GM19463 (cell line): ENCODE measurements around the gene A4GALT.

Experiments
- ATAC-seq: cut with Tn5 transposase; IDR thresholded peaks from one replicate; pipeline ENCODE4 v1.9.1; 2021; ENCODE audit warnings: mild to moderate bottlenecking, moderate library complexity; ENCODE audit not compliant: unreplicated experiment

Gene A4GALT

GRCh38 chr22:42707496-42707895, 13.2 kb downstream of the A4GALT start:
- no peak for ATAC-seq

GRCh38 chr22:42704896-42705295, 15.8 kb downstream of the A4GALT start:
- ATAC-seq, result no peak

- no peak for ATAC-seq
These were observed 18.0 kb downstream of the A4GALT start for GRCh38 chr22:42702675-42703074.

GRCh38 chr22:42701694-42702093, 19.0 kb downstream of the A4GALT start:
- ATAC-seq, result no peak

GRCh38 chr22:42700901-42701300, 19.8 kb downstream of the A4GALT start:
- no peak for ATAC-seq

- ATAC-seq, result no peak
These were observed 20.3 kb downstream of the A4GALT start for GRCh38 chr22:42700355-42700754.

- ATAC-seq, result no peak
These were observed 20.7 kb downstream of the A4GALT start for GRCh38 chr22:42699976-42700352.

- no peak for ATAC-seq
These were observed 21.2 kb downstream of the A4GALT start for GRCh38 chr22:42699281-42699975.

GRCh38 chr22:42697542-42698013, 23.1 kb downstream of the A4GALT start:
- no peak for ATAC-seq

GRCh38 chr22:42696331-42696967, 24.2 kb downstream of the A4GALT start:
- no peak for ATAC-seq

GRCh38 chr22:42695294-42695693, 25.4 kb downstream of the A4GALT start:
- ATAC-seq, result no peak

- no peak for ATAC-seq
These were observed 26.6 kb downstream of the A4GALT start for GRCh38 chr22:42693763-42694683.

- ATAC-seq, result no peak
These were observed 27.5 kb downstream of the A4GALT start for GRCh38 chr22:42693055-42693762.

GRCh38 chr22:42692239-42693054, 28.2 kb downstream of the A4GALT start:
- no peak for ATAC-seq

GRCh38 chr22:42691440-42691839, 29.2 kb downstream of the A4GALT start:
- ATAC-seq, result no peak

- no peak for ATAC-seq
These were observed 32.1 kb downstream of the A4GALT start for GRCh38 chr22:42688241-42689211.

- no peak for ATAC-seq
These were observed 33.7 kb downstream of the A4GALT start for GRCh38 chr22:42686756-42687491.

GRCh38 chr22:42685941-42686653, 34.6 kb downstream of the A4GALT start:
- no peak for ATAC-seq
